H1 (cell line): ENCODE data around the gene SLC39A13. TPM values are rescaled to one million over a fixed set of nuclear protein-coding genes. Genes with fewer than 3 reads are reported as not detected.
"Not testable (repeated sequence)": the region's sequence is repeated elsewhere in the genome, so short reads cannot be mapped to it uniquely, and the experiment has no call there.

Experiments
- CTCF ChIA-PET: fragments of 300-600 bp; sonication (Branson Sonifier 250); formaldehyde crosslinking; loops from one replicate; lab custom pipeline; 2021; ENCODE audit not compliant: partially characterized antibody; lab: Charles Lee
- POLR2A ChIA-PET: fragments of 300-600 bp; sonication (Branson Sonifier 250); formaldehyde crosslinking; loops from one replicate; lab custom pipeline; 2021; ENCODE audit warnings: inconsistent platforms; ENCODE audit not compliant: partially characterized antibody; lab: Charles Lee
- DNase-seq, 2 experiments: peaks; one replicate each; pipeline versions ENCODE4 v3.0.0 to v3.0.0-alpha.2; 2010 to 2022; ENCODE audit warnings: low spot score in 2 of 2, low read depth in 1 of 2, mixed read lengths in 1 of 2
- FAIRE-seq: peaks from 2 replicates; lab custom pipeline; 2011; peaks lifted over from hg19 to GRCh38; lab: Jason Lieb, UNC
- H2AFZ ChIP-seq: 2 replicates; pipeline ENCODE4 v1.8.1; 2012; ENCODE audit warnings: low read length, inconsistent platforms
- H2AK5ac ChIP-seq: 2 replicates; pipeline ENCODE4 v1.6.1; 2013; ENCODE audit warnings: low read depth, low read length
- H2BK120ac ChIP-seq: replicated peaks from 2 replicates; pipeline ENCODE3; 2013; ENCODE audit warnings: low read depth, low read length, inconsistent platforms
- H2BK12ac ChIP-seq: 2 replicates; pipeline ENCODE4 v1.6.1; 2013; ENCODE audit warnings: low read depth, low read length
- H2BK15ac ChIP-seq: 2 replicates; pipeline ENCODE4 v1.6.1; 2013; ENCODE audit warnings: low read length
- H2BK20ac ChIP-seq: 2 replicates; pipeline ENCODE4 v1.6.1; 2013; ENCODE audit warnings: low read length
- H2BK5ac ChIP-seq: 2 replicates; pipeline ENCODE4 v1.6.1; 2013; ENCODE audit warnings: low read depth, low read length
- H3K14ac ChIP-seq: 2 replicates; pipeline ENCODE4 v1.6.1; 2013; ENCODE audit warnings: inconsistent platforms; ENCODE audit not compliant: insufficient read length
- H3K18ac ChIP-seq: 2 replicates; pipeline ENCODE4 v1.6.1; 2013; ENCODE audit warnings: low read length; ENCODE audit errors: extremely low read depth
- H3K23ac ChIP-seq: 2 replicates; pipeline ENCODE4 v1.6.1; 2013; ENCODE audit warnings: inconsistent platforms; ENCODE audit not compliant: insufficient read length
- H3K23me2 ChIP-seq: 2 replicates; pipeline ENCODE4 v1.6.1; 2013; ENCODE audit warnings: low read depth, low read length
- H3K27ac ChIP-seq: 2 replicates; pipeline ENCODE4 v1.6.1; 2011; ENCODE audit warnings: low read depth, low read length, inconsistent platforms
- H3K27me3 ChIP-seq, 4 experiments: replicated peaks in 1 of 4; 1 replicate in 1 of 4; 2 replicates in 3 of 4; pipeline versions ENCODE4 v1.6.1 to v1.8.1; 2011 to 2013; ENCODE audit warnings: low read length in 3 of 4, mild to moderate bottlenecking in 3 of 4, inconsistent platforms in 2 of 4, mixed read lengths in 2 of 4, moderate library complexity in 1 of 4; ENCODE audit not compliant: control insufficient read depth in 3 of 4, insufficient read depth in 3 of 4; ENCODE audit errors: extremely low read depth in 1 of 4
- H3K36me3 ChIP-seq, 4 experiments: 2 replicates each; pipeline versions ENCODE4 v1.6.1 to v1.8.1; 2011 to 2013; ENCODE audit warnings: mild to moderate bottlenecking in 4 of 4, low read length in 3 of 4, moderate library complexity in 2 of 4, control low read depth in 1 of 4, inconsistent platforms in 1 of 4; ENCODE audit not compliant: insufficient read depth in 4 of 4, control insufficient read depth in 2 of 4
- H3K4ac ChIP-seq: replicated peaks from 2 replicates; pipeline ENCODE3; 2013; ENCODE audit warnings: low read length, low read depth, mixed read lengths, inconsistent platforms; ENCODE audit not compliant: insufficient read length
- H3K4me1 ChIP-seq, 4 experiments: replicated peaks in 1 of 4; 1 replicate in 1 of 4; 2 replicates in 3 of 4; pipeline versions ENCODE4 v1.6.1 to v1.8.1; 2011 to 2013; ENCODE audit warnings: low read length in 3 of 4, inconsistent platforms in 2 of 4, mixed read lengths in 1 of 4; ENCODE audit not compliant: insufficient read depth in 4 of 4, control insufficient read depth in 3 of 4
- H3K4me2 ChIP-seq, 2 experiments: 2 replicates each; pipeline versions ENCODE4 v1.6.1 to v1.8.1; 2011 to 2013; ENCODE audit warnings: low read depth in 2 of 2, low read length in 2 of 2, control low read depth in 1 of 2, inconsistent platforms in 1 of 2, mild to moderate bottlenecking in 1 of 2; ENCODE audit not compliant: insufficient read depth in 1 of 2
- H3K4me3 ChIP-seq, 4 experiments: fragments of 200-600, 300-600 bp in 1 of 4; sonication (generic), shearing (Covaris generic), sonication (Bioruptor Twin) in 1 of 4; 2 replicates each; pipeline versions ENCODE4 v1.5.1 to v1.8.1; 2011 to 2016; ENCODE audit warnings: low read length in 4 of 4, low read depth in 3 of 4, control low read depth in 2 of 4, inconsistent platforms in 2 of 4, mild to moderate bottlenecking in 2 of 4, mixed read lengths in 1 of 4, moderate library complexity in 1 of 4; ENCODE audit not compliant: insufficient read depth in 2 of 4; ENCODE audit errors: extremely low read depth in 1 of 4
- H3K56ac ChIP-seq: replicated peaks from 2 replicates; pipeline ENCODE3; 2013; ENCODE audit warnings: low read depth, mild to moderate bottlenecking, mixed read lengths, low read length, inconsistent platforms; ENCODE audit not compliant: insufficient read length
- H3K79me1 ChIP-seq: 2 replicates; pipeline ENCODE4 v1.6.1; 2013; ENCODE audit warnings: low read depth, low read length, control low read depth
- H3K79me2 ChIP-seq, 2 experiments: 2 replicates each; pipeline versions ENCODE4 v1.6.1 to v1.8.1; 2012 to 2013; ENCODE audit warnings: low read length in 2 of 2, mild to moderate bottlenecking in 2 of 2, inconsistent platforms in 1 of 2; ENCODE audit not compliant: insufficient read depth in 2 of 2, control insufficient read depth in 1 of 2
- H3K9ac ChIP-seq, 4 experiments: replicated peaks in 1 of 4; 1 replicate in 1 of 4; 2 replicates in 3 of 4; pipeline versions ENCODE4 v1.6.1 to v1.8.1; 2011 to 2013; ENCODE audit warnings: low read depth in 3 of 4, low read length in 3 of 4, control low read depth in 2 of 4, mild to moderate bottlenecking in 2 of 4, moderate library complexity in 2 of 4, inconsistent platforms in 1 of 4; ENCODE audit errors: extremely low read depth in 1 of 4
- H3K9me3 ChIP-seq, 2 experiments: 2 replicates each; pipeline versions ENCODE4 v1.6.1 to v1.8.1; 2012 to 2013; ENCODE audit warnings: mild to moderate bottlenecking in 2 of 2, moderate library complexity in 2 of 2, control low read depth in 1 of 2, inconsistent platforms in 1 of 2, low read depth in 1 of 2, low read length in 1 of 2, mixed read lengths in 1 of 2; ENCODE audit not compliant: insufficient read depth in 2 of 2
- H4K20me1 ChIP-seq, 2 experiments: replicated peaks in 1 of 2; 2 replicates each; pipeline versions ENCODE3 to v1.8.1; 2011 to 2013; ENCODE audit warnings: inconsistent platforms in 2 of 2, low read length in 2 of 2, mild to moderate bottlenecking in 1 of 2; ENCODE audit not compliant: insufficient read depth in 2 of 2, control insufficient read depth in 1 of 2
- H4K5ac ChIP-seq: 2 replicates; pipeline ENCODE4 v1.6.1; 2013; ENCODE audit warnings: low read length, low read depth, mixed read lengths, inconsistent platforms; ENCODE audit not compliant: insufficient read length
- H4K8ac ChIP-seq: 2 replicates; pipeline ENCODE4 v1.8.0; 2013; ENCODE audit warnings: mild to moderate bottlenecking, moderate library complexity, low read length, inconsistent platforms; ENCODE audit not compliant: insufficient read depth; ENCODE audit errors: extremely low read depth
- H4K91ac ChIP-seq: replicated peaks from 2 replicates; pipeline ENCODE3; 2013; ENCODE audit warnings: low read length, mixed read lengths, inconsistent platforms; ENCODE audit not compliant: insufficient read length
- CEBPB ChIP-seq: IDR thresholded peaks from 2 replicates; pipeline ENCODE4 v1.6.1; 2012; ENCODE audit warnings: low read depth, low read length
- RAD21 ChIP-seq, 2 experiments: IDR thresholded peaks in 1 of 2; conservative IDR thresholded peaks in 1 of 2; 2 replicates each; pipeline ENCODE4 v1.6.1; 2011; ENCODE audit warnings: low read depth in 2 of 2, low read length in 2 of 2, improper control_type of control experiment in 1 of 2, inconsistent platforms in 1 of 2, mild to moderate bottlenecking in 1 of 2, moderate library complexity in 1 of 2
- YY1 ChIP-seq: IDR thresholded peaks from 2 replicates; pipeline ENCODE4 v1.6.1; 2011; ENCODE audit warnings: low read depth, mild to moderate bottlenecking, low read length
- WGBS, 2 experiments: shearing (Covaris generic) in 1 of 2; methylation state at CpG; one replicate each; pipeline versions ENCODE4 v1.1.6 to v1.1.7; 2013 to 2015; ENCODE audit warnings: low lambda C conversion rate in 2 of 2, mixed read lengths in 2 of 2, inconsistent platforms in 1 of 2, low coverage in 1 of 2, missing lambda C conversion rate in 1 of 2; ENCODE audit not compliant: insufficient replicate concordance in 2 of 2, insufficient coverage in 1 of 2, insufficient read length in 1 of 2; ENCODE audit errors: extremely low coverage in 1 of 2, missing lambda C conversion rate in 1 of 2; 5-methylcytosine and 5-hydroxymethylcytosine counted together
- polyA plus RNA-seq, 7 experiments: library from polyadenylated mRNA; depleted of rRNA in 3 of 7; stranded (reverse) in 5 of 7; unstranded in 2 of 7; fragments of >200 nt in 5 of 7; fragments of 200-250 nt in 2 of 7; gene quantifications; 1 replicate in 5 of 7; 2 replicates in 1 of 7; 4 replicates in 1 of 7; pipeline versions ENCODE4 v1.2.1 to v1.2.3, GENCODE V29; 2011 to 2013; ENCODE audit warnings: missing spikeins in 2 of 7, mixed read lengths in 2 of 7
- total RNA-seq: library from RNA; stranded (reverse); fragmentation: NEBNext Ultra II Directional; extraction: Animal tissue kit (Norgen Biotek cat#: 25700); gene quantifications from 2 replicates; pipeline ENCODE4 v1.2.1, GENCODE V29; 2021
- TF ChIP-seq, protein P1 (sequence below), 3 experiments: IDR thresholded peaks; 1 replicate in 2 of 3; 2 replicates in 1 of 3; pipeline versions ENCODE4 v1.5.1 to v1.6.1; 2011; ENCODE audit warnings: low read length in 3 of 3, mild to moderate bottlenecking in 3 of 3, inconsistent platforms in 2 of 3, low read depth in 1 of 3, moderate library complexity in 1 of 3; ENCODE audit not compliant: insufficient read depth in 1 of 3; ENCODE audit errors: control extremely low read depth in 1 of 3

SLC39A13 gene
- total and polyA plus RNA-seq, 2 of the 8 experiments (the other 6 are each of a cell fraction or from before 2014, with no cell fraction given), result 23.2 to 30.0 TPM

DNA sequence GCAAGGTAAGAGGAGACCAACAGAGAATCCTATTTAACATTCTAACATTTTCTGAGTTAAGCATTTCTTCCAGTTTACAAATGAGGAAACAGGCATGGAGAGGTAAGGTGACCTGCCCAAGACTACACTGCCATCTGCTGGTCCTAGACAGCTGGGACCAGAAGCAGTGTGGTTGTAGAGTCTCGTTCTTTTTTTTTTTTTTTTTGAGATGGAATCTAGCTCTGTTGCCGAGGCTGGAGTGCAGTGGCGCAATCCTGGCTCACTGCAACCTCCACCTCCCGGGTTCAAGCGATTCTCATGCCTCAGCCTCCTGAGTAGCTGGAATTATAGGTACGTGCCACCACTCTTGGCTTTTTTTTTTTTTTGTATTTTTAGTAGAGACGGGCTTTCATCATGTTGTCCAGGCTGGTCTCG lies 45.9 kb downstream of the SLC39A13 start:
- H4K91ac ChIP-seq, H4K5ac ChIP-seq, H2BK120ac ChIP-seq, H3K9ac ChIP-seq, H4K8ac ChIP-seq, H3K4me1 ChIP-seq, H3K18ac ChIP-seq, H2BK15ac ChIP-seq, H2AFZ ChIP-seq, DNase-seq, H2BK12ac ChIP-seq, H3K4me3 ChIP-seq, H3K14ac ChIP-seq, H3K79me1 ChIP-seq, H2BK20ac ChIP-seq, H3K56ac ChIP-seq, H4K20me1 ChIP-seq, H3K4ac ChIP-seq, H3K23me2 ChIP-seq, H3K27me3 ChIP-seq, H3K27ac ChIP-seq, H3K23ac ChIP-seq, H3K9me3 ChIP-seq, H2AK5ac ChIP-seq, H3K4me2 ChIP-seq, H3K36me3 ChIP-seq, H2BK5ac ChIP-seq, H3K79me2 ChIP-seq: not testable (repeated sequence)
- TF ChIP-seq, protein P1, sequence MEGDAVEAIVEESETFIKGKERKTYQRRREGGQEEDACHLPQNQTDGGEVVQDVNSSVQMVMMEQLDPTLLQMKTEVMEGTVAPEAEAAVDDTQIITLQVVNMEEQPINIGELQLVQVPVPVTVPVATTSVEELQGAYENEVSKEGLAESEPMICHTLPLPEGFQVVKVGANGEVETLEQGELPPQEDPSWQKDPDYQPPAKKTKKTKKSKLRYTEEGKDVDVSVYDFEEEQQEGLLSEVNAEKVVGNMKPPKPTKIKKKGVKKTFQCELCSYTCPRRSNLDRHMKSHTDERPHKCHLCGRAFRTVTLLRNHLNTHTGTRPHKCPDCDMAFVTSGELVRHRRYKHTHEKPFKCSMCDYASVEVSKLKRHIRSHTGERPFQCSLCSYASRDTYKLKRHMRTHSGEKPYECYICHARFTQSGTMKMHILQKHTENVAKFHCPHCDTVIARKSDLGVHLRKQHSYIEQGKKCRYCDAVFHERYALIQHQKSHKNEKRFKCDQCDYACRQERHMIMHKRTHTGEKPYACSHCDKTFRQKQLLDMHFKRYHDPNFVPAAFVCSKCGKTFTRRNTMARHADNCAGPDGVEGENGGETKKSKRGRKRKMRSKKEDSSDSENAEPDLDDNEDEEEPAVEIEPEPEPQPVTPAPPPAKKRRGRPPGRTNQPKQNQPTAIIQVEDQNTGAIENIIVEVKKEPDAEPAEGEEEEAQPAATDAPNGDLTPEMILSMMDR (IDR thresholded peaks at IDR 0.05; ENCODE audit: control extremely low read depth in 1 of 3, insufficient read depth in 1 of 3, low read depth in 1 of 3, low read length in 3 of 3), result peak; percentile 75 to 82 (median 76)
- TF ChIP-seq RAD21 (IDR thresholded peaks at IDR 0.05 in 1 of 2, conservative IDR thresholded peaks at IDR 0.05 in 1 of 2; ENCODE audit: low read depth in 2 of 2, low read length in 2 of 2) (peak; percentile 79 to 81), YY1 (0 out of 2 replicates have a peak, but pooled peaks have one; percentile 26), CEBPB (peak; percentile 64)
- CTCF ChIA-PET, result interaction anchor here (0.6 to 2.7 kb wide), 22 partner anchors 8 to 261 kb away, joined by 3 to 21 read pairs (median 5); no protein-coding TSS in a partner anchor
- WGBS, 2 experiments, result 75% methylated on average over 6 of the region's 8 CpGs; no CpG with 5 or more reads in 1 of the 2 experiments
- FAIRE-seq, result peak; percentile 79
- POLR2A ChIA-PET, result interaction anchor here (1.4 kb wide), 1 partner anchor 8 kb away, joined by 4 read pairs; no protein-coding TSS in a partner anchor
